OCI-M2 (cell line): ENCODE results near the gene DOCK4.

Experiments used
- DNase-seq: peaks from one replicate; lab custom pipeline; 2025; ENCODE audit not compliant: unreplicated experiment; lab: John Stamatoyannopoulos, UW

The DOCK4 gene

GRCh38 chr7:111787099-111787498 lies 419.1 kb downstream of the DOCK4 start:
- DNase-seq: no peak

GRCh38 chr7:111785076-111785475 lies 421.1 kb downstream of the DOCK4 start:
- DNase-seq: no peak

GRCh38 chr7:111784296-111784695 lies 421.9 kb downstream of the DOCK4 start:
- DNase-seq: no peak

- no peak for DNase-seq
Measured at GRCh38 chr7:111783854-111784253, 422.3 kb downstream of the DOCK4 start.

DNA sequence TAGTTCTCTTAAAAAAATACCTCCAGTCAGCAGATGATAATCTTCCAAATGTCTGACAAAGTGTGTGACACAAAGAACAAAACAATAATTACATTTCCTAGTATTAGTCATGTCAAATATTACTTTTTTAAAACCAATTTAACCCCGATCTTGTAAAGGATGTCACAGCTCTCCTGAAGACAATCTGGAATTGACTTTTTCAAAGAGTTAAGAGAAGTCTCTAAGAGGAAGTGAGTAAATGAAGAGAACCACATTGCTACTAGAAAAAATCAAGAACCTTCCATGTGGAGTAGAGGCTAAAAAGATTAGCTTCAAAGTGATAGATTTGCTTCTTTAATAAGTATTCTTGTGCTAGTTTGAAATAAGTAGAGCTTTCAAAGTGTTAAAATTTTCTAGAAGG lies 425.7 kb downstream of the DOCK4 start:
- no peak for DNase-seq

GRCh38 chr7:111775206-111775605 lies 431.0 kb downstream of the DOCK4 start:
- DNase-seq: no peak

GRCh38 chr7:111772716-111773115 lies 433.5 kb downstream of the DOCK4 start:
- DNase-seq: no peak

DNA sequence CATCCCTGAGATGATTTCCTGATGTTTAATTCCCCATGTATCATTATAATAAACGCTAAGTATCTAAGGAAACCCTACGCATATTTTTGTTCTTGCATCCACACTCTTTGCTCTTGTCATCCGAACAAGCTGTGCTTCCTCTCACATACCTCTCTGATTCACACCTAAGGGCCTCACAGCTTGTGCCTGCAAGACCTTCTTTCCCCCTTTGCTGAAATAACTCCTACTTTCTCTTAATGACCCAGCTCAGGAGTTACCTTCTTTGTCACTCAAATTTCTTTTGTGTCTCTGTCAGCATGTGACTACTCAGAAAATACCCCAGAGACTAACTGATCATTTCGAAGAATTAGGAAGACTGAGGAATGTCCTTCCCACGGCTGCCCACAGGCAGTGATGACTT lies 434.6 kb downstream of the DOCK4 start:
- no peak for DNase-seq

- DNase-seq: no peak
Measured at GRCh38 chr7:111770116-111770515, 436.1 kb downstream of the DOCK4 start.

GRCh38 chr7:111765751-111766643 lies 440.2 kb downstream of the DOCK4 start:
- no peak for DNase-seq

GRCh38 chr7:111763221-111763801 lies 442.9 kb downstream of the DOCK4 start:
- peak; percentile 62 for DNase-seq

DNA sequence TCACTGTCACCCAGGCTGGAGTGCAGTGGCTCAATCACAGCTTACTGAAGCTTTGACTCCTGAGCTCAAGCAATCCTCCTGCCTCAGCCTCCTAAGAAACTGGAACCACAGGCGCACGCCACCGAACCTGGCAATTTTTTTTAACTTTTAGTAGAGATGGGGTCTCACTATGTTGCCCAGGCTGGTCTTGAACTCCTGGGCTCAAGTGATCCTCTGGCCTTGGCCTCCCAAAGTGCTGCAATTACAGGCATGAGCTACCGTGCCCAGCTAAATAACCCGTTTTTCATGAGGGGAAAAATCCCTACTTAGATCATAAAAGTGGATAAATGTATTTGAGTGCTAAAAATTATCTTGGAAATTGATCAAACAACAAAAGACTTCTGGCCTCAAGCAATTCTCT lies 443.4 kb downstream of the DOCK4 start:
- no peak for DNase-seq

DNA sequence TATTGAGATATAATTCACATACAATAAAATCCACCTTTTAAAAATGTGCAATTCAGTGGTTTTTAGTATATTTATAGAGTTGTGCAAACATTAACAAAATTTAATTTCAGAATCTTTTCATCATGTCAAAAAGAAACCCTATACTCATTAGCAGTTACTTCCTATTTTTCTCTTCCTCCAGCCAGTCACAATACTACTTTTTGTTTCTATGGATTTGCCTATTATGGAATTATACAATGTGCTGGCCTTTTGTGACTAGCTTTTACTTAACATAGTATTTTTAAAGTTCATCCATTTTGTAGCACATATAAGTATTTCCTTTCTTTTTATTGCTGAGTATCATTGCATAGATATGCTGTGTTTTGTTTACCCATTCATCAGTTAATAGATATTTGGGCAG lies 444.0 kb downstream of the DOCK4 start:
- DNase-seq: no peak

- no peak for DNase-seq
Measured at GRCh38 chr7:111760043-111760442, 446.2 kb downstream of the DOCK4 start.

GRCh38 chr7:111758332-111758731 lies 447.9 kb downstream of the DOCK4 start:
- DNase-seq: no peak

- no peak for DNase-seq
Measured at GRCh38 chr7:111756687-111757178, 449.5 kb downstream of the DOCK4 start.

DNA sequence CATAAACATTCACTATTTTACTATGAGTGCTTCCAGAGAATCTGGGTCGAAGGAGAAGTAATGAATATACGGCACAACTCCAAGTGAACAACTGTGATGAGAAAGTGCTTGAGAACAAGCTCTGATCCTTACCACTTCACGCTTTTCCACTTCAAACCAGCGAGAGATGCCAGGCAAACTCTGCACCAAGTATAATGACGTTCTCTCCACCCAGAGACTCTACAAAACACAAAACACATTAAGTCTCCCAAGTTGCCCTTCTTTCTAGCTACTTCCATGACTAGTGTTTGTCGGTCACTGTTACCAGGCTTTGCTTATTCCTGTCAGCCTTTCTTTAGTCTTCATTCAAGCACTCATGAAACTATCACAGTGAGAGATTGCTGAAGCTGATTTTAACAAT lies 450.8 kb downstream of the DOCK4 start:
- no peak for DNase-seq

DNA sequence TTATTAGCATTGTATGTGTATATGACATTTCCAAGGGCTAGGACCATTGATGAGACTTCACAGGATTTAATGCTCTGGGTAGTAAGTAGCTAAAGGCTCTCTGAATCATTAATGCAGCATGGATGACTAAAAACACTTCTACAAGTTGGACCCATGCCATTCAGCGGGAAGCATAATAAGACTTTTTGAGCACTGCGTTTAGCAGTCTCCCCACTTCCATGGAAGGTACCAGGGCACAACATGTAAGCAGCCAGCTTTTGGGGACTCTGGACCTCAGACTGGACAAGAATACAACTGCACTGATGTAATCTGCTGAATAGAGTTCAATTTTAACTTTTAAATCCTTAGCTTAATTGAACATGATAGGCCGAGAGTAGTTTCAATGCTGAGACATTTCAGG lies 452.2 kb downstream of the DOCK4 start:
- DNase-seq: no peak

DNA sequence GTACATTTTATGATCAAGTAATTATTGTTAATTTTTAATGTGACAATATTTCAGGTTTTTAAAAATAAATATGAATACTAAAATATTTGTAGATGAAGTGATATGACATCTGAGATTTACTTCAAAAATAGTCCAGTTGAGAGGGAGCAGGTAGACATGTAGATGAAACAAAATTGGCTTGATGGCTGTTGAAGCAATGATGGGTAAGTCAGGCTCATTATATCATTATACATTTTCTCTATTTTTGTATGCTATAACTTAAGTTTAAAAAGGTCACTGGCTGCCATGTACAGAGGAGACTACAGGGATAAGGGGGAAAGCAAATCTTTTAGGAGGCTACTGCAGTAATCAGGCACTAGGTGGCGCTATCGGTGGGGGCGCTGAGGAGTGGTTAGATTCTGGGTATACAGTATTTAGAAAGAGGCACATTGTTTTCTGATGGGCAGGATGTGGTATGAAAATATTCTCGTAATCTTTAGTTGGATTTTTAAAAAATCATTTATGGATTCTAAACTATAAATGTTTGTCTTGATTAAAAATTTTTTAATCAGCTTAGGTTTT lies 454.1 kb downstream of the DOCK4 start:
- DNase-seq: peak; percentile 35

GRCh38 chr7:111750878-111751277 lies 455.3 kb downstream of the DOCK4 start:
- no peak for DNase-seq

- no peak for DNase-seq
Measured at GRCh38 chr7:111750228-111750627, 456.0 kb downstream of the DOCK4 start.

DNA sequence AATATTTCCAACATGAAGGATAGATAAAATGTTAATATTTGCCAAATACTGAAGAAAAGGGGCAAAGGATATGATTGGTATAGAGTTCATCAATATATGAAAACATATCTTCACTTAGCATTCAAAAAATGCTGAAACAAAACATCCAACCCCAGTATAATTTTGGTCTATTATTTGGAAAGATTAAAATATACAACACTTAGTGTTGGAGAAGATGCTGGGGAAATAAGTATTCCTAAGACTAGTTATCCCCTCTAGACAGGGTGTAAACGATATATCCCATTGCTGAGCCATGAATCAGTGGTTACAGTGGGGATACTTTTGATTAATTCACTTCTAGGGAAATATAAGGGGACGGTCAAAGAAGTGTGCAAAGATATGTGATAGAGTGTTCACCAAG lies 456.6 kb downstream of the DOCK4 start:
- DNase-seq: no peak
